HepG2 (cell line): ENCODE data around the gene CMTM8. TPM values are rescaled to one million over a fixed set of nuclear protein-coding genes. Genes with fewer than 3 reads are reported as not detected.

ENCODE experiments used
- ATAC-seq: fragments of 200-7000 bp; cut with Tn5 transposase; 3 replicates; pipeline ENCODE4 v1.9.1; 2020; ENCODE audit warnings: mild to moderate bottlenecking, moderate library complexity
- BruUV-seq: library from RNA; stranded (reverse); fragments of 400-500 nt; replicated peaks from 2 replicates; lab custom pipeline; 2021; lab: Mats Ljungman, UMichigan
- CTCF ChIA-PET: fragments of 300-600 bp; formaldehyde crosslinking; extraction: SDS; loops from one replicate; lab custom pipeline; 2021; ENCODE audit warnings: low total read pairs, inconsistent platforms, low intra/inter-chr PET ratio; lab: Yijun Ruan, JAX
- POLR2A ChIA-PET: fragments of 350-600 bp; sonication (Branson Sonifier 250); formaldehyde crosslinking; loops from one replicate; lab custom pipeline; 2020; ENCODE audit warnings: antibody characterized with exemption, inconsistent platforms; lab: Yijun Ruan, JAX
- DNase-seq: peaks from one replicate; pipeline ENCODE4 v3.0.0-alpha.2; 2015; ENCODE audit warnings: low spot score
- FAIRE-seq: peaks from 3 replicates; lab custom pipeline; 2011; peaks lifted over from hg19 to GRCh38; lab: Jason Lieb, UNC
- H2AFZ ChIP-seq: one replicate; pipeline ENCODE4 v1.6.1; 2011; ENCODE audit warnings: low read length, inconsistent platforms
- H3K27ac ChIP-seq: fragments of 300-600 bp; 3 replicates; pipeline ENCODE4 v1.8.0; 2011; ENCODE audit warnings: mixed run types, mild to moderate bottlenecking, mixed read lengths, low read length, inconsistent platforms; ENCODE audit not compliant: insufficient read depth; ENCODE audit errors: extremely low read length
- H3K27me3 ChIP-seq, 2 experiments: fragments of 200-600 bp in 1 of 2; 2 replicates in 1 of 2; 3 replicates in 1 of 2; pipeline versions ENCODE4 v1.6.0 to v1.8.0; 2011; ENCODE audit warnings: low read length in 2 of 2, mild to moderate bottlenecking in 2 of 2, moderate library complexity in 2 of 2, inconsistent platforms in 1 of 2; ENCODE audit not compliant: insufficient read depth in 2 of 2, control insufficient read depth in 1 of 2
- H3K36me3 ChIP-seq, 2 experiments: fragments of 200-600 bp in 1 of 2; replicated peaks in 1 of 2; 2 replicates in 1 of 2; 3 replicates in 1 of 2; pipeline versions ENCODE4 v1.5.1 to v1.8.0; 2011; ENCODE audit warnings: low read length in 2 of 2, inconsistent platforms in 1 of 2; ENCODE audit not compliant: insufficient read depth in 2 of 2, control insufficient read depth in 1 of 2
- H3K4me1 ChIP-seq: 2 replicates; pipeline ENCODE4 v1.5.1; 2012; ENCODE audit warnings: low read length, inconsistent platforms; ENCODE audit not compliant: insufficient read depth
- H3K4me2 ChIP-seq: 2 replicates; pipeline ENCODE4 v1.6.0; 2011; ENCODE audit warnings: low read depth, low read length, inconsistent platforms
- H3K4me3 ChIP-seq, 3 experiments: fragments of 200-600 bp in 1 of 3; sonication (generic), shearing (Covaris generic) in 1 of 3; replicated peaks in 1 of 3; 2 replicates each; pipeline ENCODE4 v1.5.1; 2011 to 2016; ENCODE audit warnings: low read length in 3 of 3, inconsistent platforms in 2 of 3, low read depth in 2 of 3, mild to moderate bottlenecking in 2 of 3, control low read depth in 1 of 3, mixed read lengths in 1 of 3; ENCODE audit not compliant: insufficient read depth in 1 of 3
- H3K79me2 ChIP-seq: one replicate; pipeline ENCODE4 v1.6.1; 2011; ENCODE audit warnings: low read length, inconsistent platforms; ENCODE audit not compliant: insufficient read depth
- H3K9ac ChIP-seq: 2 replicates; pipeline ENCODE4 v1.6.0; 2011; ENCODE audit warnings: mild to moderate bottlenecking, low read depth, low read length, inconsistent platforms; ENCODE audit not compliant: insufficient read depth
- H3K9me3 ChIP-seq: 2 replicates; pipeline ENCODE4 v1.5.1; 2012; ENCODE audit warnings: mild to moderate bottlenecking, low read length
- H4K20me1 ChIP-seq: 2 replicates; pipeline ENCODE4 v1.6.0; 2011; ENCODE audit warnings: inconsistent platforms, mild to moderate bottlenecking, low read length, moderate library complexity; ENCODE audit not compliant: insufficient read depth
- E2F5 ChIP-seq: sonication (generic); formaldehyde crosslinking; conservative IDR thresholded peaks from 2 replicates; pipeline ENCODE4 v1.4.0; 2020; ENCODE audit warnings: missing genetic modification reagents
- GPN1 ChIP-seq: sonication (generic); formaldehyde crosslinking; IDR thresholded peaks from 2 replicates; pipeline ENCODE4 v1.5.1; 2020; ENCODE audit warnings: missing genetic modification reagents, borderline replicate concordance
- JDP2 ChIP-seq: sonication (generic); formaldehyde crosslinking; IDR thresholded peaks from 2 replicates; pipeline ENCODE4 v1.8.1; 2022; ENCODE audit warnings: missing genetic modification reagents, borderline replicate concordance
- MAF1 ChIP-seq: sonication (generic); formaldehyde crosslinking; IDR thresholded peaks from 2 replicates; pipeline ENCODE4 v1.5.0; 2020; ENCODE audit warnings: missing genetic modification reagents, borderline replicate concordance
- MIXL1 ChIP-seq: IDR thresholded peaks from 2 replicates; pipeline ENCODE4 v1.6.1; 2016
- NFATC3 ChIP-seq: sonication (generic); formaldehyde crosslinking; IDR thresholded peaks from 2 replicates; pipeline ENCODE4 v1.5.1; 2020; ENCODE audit warnings: mild to moderate bottlenecking, missing genetic modification reagents
- NR2C2 ChIP-seq: sonication (generic); formaldehyde crosslinking; IDR thresholded peaks from 2 replicates; pipeline ENCODE4 v1.4.0; 2020; ENCODE audit warnings: missing genetic modification reagents, mild to moderate bottlenecking, moderate library complexity, borderline replicate concordance
- SRSF1 ChIP-seq: fragments of 200-400 bp; formaldehyde crosslinking; optimal IDR thresholded peaks from 2 replicates; pipeline ENCODE3; 2017; ENCODE audit warnings: mild to moderate bottlenecking, low read depth, low read length, moderate library complexity
- TFDP1 ChIP-seq: IDR thresholded peaks from 2 replicates; pipeline ENCODE4 v1.6.1; 2016; ENCODE audit warnings: missing compliant biosample characterization, missing genetic modification reagents, borderline replicate concordance
- USF2 ChIP-seq, 2 experiments: sonication (generic) in 1 of 2; formaldehyde crosslinking in 1 of 2; IDR thresholded peaks; 2 replicates each; pipeline versions ENCODE4 v1.5.1 to v1.6.1; 2011 to 2020; ENCODE audit warnings: borderline replicate concordance in 1 of 2, low read depth in 1 of 2, low read length in 1 of 2, mild to moderate bottlenecking in 1 of 2, missing genetic modification reagents in 1 of 2, moderate library complexity in 1 of 2
- XRCC5 ChIP-seq: fragments of 200-400 bp; formaldehyde crosslinking; optimal IDR thresholded peaks from 2 replicates; pipeline ENCODE3; 2017; ENCODE audit warnings: mild to moderate bottlenecking, low read length
- ZBTB1 ChIP-seq: sonication (generic); formaldehyde crosslinking; IDR thresholded peaks from 2 replicates; pipeline ENCODE4 v1.4.0; 2020; ENCODE audit warnings: missing genetic modification reagents, borderline replicate concordance
- ZNF260 ChIP-seq: sonication (generic); formaldehyde crosslinking; IDR thresholded peaks from 2 replicates; pipeline ENCODE4 v1.4.0; 2020; ENCODE audit warnings: missing genetic modification reagents, low read depth, mild to moderate bottlenecking, borderline replicate concordance
- ZNF563 ChIP-seq: sonication (generic); formaldehyde crosslinking; IDR thresholded peaks from 2 replicates; pipeline ENCODE4 v1.8.0; 2022; ENCODE audit warnings: mild to moderate bottlenecking, moderate library complexity, missing genetic modification reagents
- ZNF564 ChIP-seq: sonication (generic); formaldehyde crosslinking; IDR thresholded peaks from 2 replicates; pipeline ENCODE4 v1.8.1; 2023; ENCODE audit warnings: mild to moderate bottlenecking, missing genetic modification reagents
- ZNF644 ChIP-seq: IDR thresholded peaks from 2 replicates; pipeline ENCODE4 v1.6.1; 2016; ENCODE audit warnings: low read depth
- WGBS: methylation state at CpG from one replicate; pipeline ENCODE4 v1.1.6; 2017; ENCODE audit warnings: low lambda C conversion rate; 5-methylcytosine and 5-hydroxymethylcytosine counted together
- in situ Hi-C: cut with HindIII; loops from 2 replicates; pipeline ENCODE4 v1.10.0; 2017; ENCODE audit warnings: low pct_unique_long_range_greater_than_20kb; ENCODE audit not compliant: extremely low pct_ligation_motif_present
- intact Hi-C: fragments of 100-400 bp; cut with micrococcal nuclease; formaldehyde crosslinking; loops from one replicate; pipeline ENCODE4 v1.10.0; 2022; ENCODE audit not compliant: unreplicated experiment
- polyA plus RNA-seq, 8 experiments: library from polyadenylated mRNA; depleted of rRNA in 3 of 8; stranded (reverse) in 7 of 8; unstranded in 1 of 8; fragments of >200 nt; fragmentation: Illumina TruSeq in 4 of 8; extraction: Trizol in 4 of 8; gene quantifications; 2 replicates each; pipeline versions ENCODE4 v1.2.1 to v1.2.3, GENCODE V29; 2011 to 2016; ENCODE audit warnings: low read depth in 4 of 8, missing spikeins in 1 of 8, mixed read lengths in 1 of 8; ENCODE audit not compliant: insufficient read depth in 1 of 8
- total RNA-seq, 5 experiments: library from RNA; depleted of rRNA; stranded (reverse); fragments of >200 nt; fragmentation: Illumina TruSeq; extraction: Trizol; gene quantifications; 2 replicates each; pipeline ENCODE4 v1.2.3, GENCODE V29; 2016; ENCODE audit warnings: low read depth in 1 of 5
- TF ChIP-seq, protein P1 (sequence below): sonication (generic); formaldehyde crosslinking; IDR thresholded peaks from 2 replicates; pipeline ENCODE4 v1.8.1; 2022; ENCODE audit warnings: mild to moderate bottlenecking, missing genetic modification reagents

CMTM8 gene
- total and polyA plus RNA-seq, 2 of the 13 experiments (the other 11 are each of a cell fraction or from before 2014, with no cell fraction given): 8.9 to 15.8 TPM

GRCh38 chr3:32391643-32392535 lies 153.4 kb downstream of the CMTM8 start, which contains the start of gene CMTM7:
TSS of gene CMTM7 (plus strand) at chr3:32391853. CDS start at chr3:32391907, 54 bp downstream.
- POLR2A ChIA-PET: interaction anchor here (1.2 kb wide), 2 partner anchors 9 to 80 kb away, joined by 3 to 4 read pairs; no protein-coding TSS in a partner anchor
- H3K9ac ChIP-seq: peak within 1 kb of the TSS; percentile 81
- no peaks in the 10 kb centered on the region for H4K20me1 ChIP-seq
- 0 out of 5 replicates have a peak, but pooled peaks cover 0 to 2% of the 10 kb centered on the region in 2 experiments for H3K36me3 ChIP-seq
- peak within 1 kb of the TSS; percentile 81 for H3K4me2 ChIP-seq
- peak; percentile 91 for ATAC-seq
- intact Hi-C loops (loop anchor here (10.0 kb wide), 2 partner anchors 97 to 113 kb away; partner anchors contain the start of gene CMTM6), in situ Hi-C loops (no loop called here)
- peaks cover 26% of the 10 kb centered on the region for H3K4me1 ChIP-seq
- CTCF ChIA-PET: no interaction called here
- H3K4me3 ChIP-seq: peak within 1 kb of the TSS; percentile 55 to 90 (median 85)
- H2AFZ ChIP-seq: peak within 1 kb of the TSS; percentile 17
- H3K27ac ChIP-seq: peak within 1 kb of the TSS; percentile 84
- BruUV-seq: no TSS peak
- WGBS: 0% methylated on average over 16 of the region's 107 CpGs
- H3K79me2 ChIP-seq: peaks cover 34% of the 10 kb centered on the region
- no peaks in the 10 kb centered on the region for H3K9me3 ChIP-seq
- FAIRE-seq: peak; percentile 4
- DNase-seq: peak; percentile 39
- no peaks in the 10 kb centered on the region; a peak in 1 of 5 replicates for H3K27me3 ChIP-seq
- TF ChIP-seq ZNF563 (CRISPR knock-in tag) (peak; percentile 76), NR2C2 (CRISPR knock-in tag) (no peak), GPN1 (no peak), NFATC3 (no peak), E2F5 (CRISPR knock-in tag) (no peak), SRSF1 (no peak), ZNF260 (CRISPR knock-in tag) (no peak), USF2 (IDR thresholded peaks at IDR 0.05; ENCODE audit: low read depth, low read length) (no peak), USF2 (CRISPR knock-in tag; IDR thresholded peaks at IDR 0.05; ENCODE audit: borderline replicate concordance) (no peak), ZBTB1 (no peak), TFDP1 (0 out of 2 replicates have a peak, but pooled peaks have one; percentile 25), XRCC5 (peak; percentile 21), ZNF564 (CRISPR knock-in tag) (0 out of 2 replicates have a peak, but pooled peaks have one; percentile 39), ZNF644 (CRISPR knock-in tag) (no peak), MAF1 (CRISPR knock-in tag) (no peak), JDP2 (CRISPR knock-in tag) (no peak), MIXL1 (CRISPR knock-in tag) (no peak)
- TF ChIP-seq, protein P1, sequence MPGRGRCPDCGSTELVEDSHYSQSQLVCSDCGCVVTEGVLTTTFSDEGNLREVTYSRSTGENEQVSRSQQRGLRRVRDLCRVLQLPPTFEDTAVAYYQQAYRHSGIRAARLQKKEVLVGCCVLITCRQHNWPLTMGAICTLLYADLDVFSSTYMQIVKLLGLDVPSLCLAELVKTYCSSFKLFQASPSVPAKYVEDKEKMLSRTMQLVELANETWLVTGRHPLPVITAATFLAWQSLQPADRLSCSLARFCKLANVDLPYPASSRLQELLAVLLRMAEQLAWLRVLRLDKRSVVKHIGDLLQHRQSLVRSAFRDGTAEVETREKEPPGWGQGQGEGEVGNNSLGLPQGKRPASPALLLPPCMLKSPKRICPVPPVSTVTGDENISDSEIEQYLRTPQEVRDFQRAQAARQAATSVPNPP (CRISPR knock-in tag): peak; percentile 57; the same call in 1 of the 2 replicates
